ENCODE data around the gene CEP68. TPM values are rescaled to one million over a fixed set of nuclear protein-coding genes. Genes with fewer than 3 reads are reported as not detected.

The CEP68 gene
- total RNA-seq, 1 donor from 2014 or later: 3.9 TPM

- no peak overlapping the region for H3K4me3 ChIP-seq (ENCODE audit: low read depth, low read length)
- no peak for FAIRE-seq
- peak; percentile 41 for DNase-seq (ENCODE audit: low read depth)
- peaks cover 10% of the 10 kb centered on the region for H3K36me3 ChIP-seq (ENCODE audit: control insufficient read depth, insufficient read depth, low read length)
- H3K27me3 ChIP-seq (ENCODE audit: control insufficient read depth, insufficient read depth, low read length): no peaks in the 10 kb centered on the region
- TF ChIP-seq CTCF (IDR thresholded peaks at IDR 0.05; ENCODE audit: insufficient read depth, low read length, severe bottlenecking): peak; percentile 29
Observed at GRCh38 chr2:65071499-65072180, 15.4 kb downstream of the CEP68 start.

GRCh38 chr2:65072181-65072970, 16.2 kb downstream of the CEP68 start:
- TF ChIP-seq CTCF (IDR thresholded peaks at IDR 0.05; ENCODE audit: insufficient read depth, low read length, severe bottlenecking): no peak
- no peak for FAIRE-seq
- Histone ChIP-seq H3K36me3 (ENCODE audit: control insufficient read depth, insufficient read depth, low read length) (peaks cover 10% of the 10 kb centered on the region), H3K4me3 (ENCODE audit: low read depth, low read length) (no peak overlapping the region), H3K27me3 (ENCODE audit: control insufficient read depth, insufficient read depth, low read length) (no peaks in the 10 kb centered on the region)
- DNase-seq (ENCODE audit: low read depth): no peak

- DNase-seq (ENCODE audit: low read depth) (no peak), FAIRE-seq (no peak)
- H3K27me3 ChIP-seq (ENCODE audit: control insufficient read depth, insufficient read depth, low read length): no peaks in the 10 kb centered on the region
- no peak for TF ChIP-seq CTCF (IDR thresholded peaks at IDR 0.05; ENCODE audit: insufficient read depth, low read length, severe bottlenecking)
- H3K36me3 ChIP-seq (ENCODE audit: control insufficient read depth, insufficient read depth, low read length): peaks cover 13% of the 10 kb centered on the region
- H3K4me3 ChIP-seq (ENCODE audit: low read depth, low read length): no peak overlapping the region
Observed at GRCh38 chr2:65073879-65074565, 17.8 kb downstream of the CEP68 start.

- TF ChIP-seq CTCF (IDR thresholded peaks at IDR 0.05; ENCODE audit: insufficient read depth, low read length, severe bottlenecking): no peak
- no peak overlapping the region for H3K4me3 ChIP-seq (ENCODE audit: low read depth, low read length)
- DNase-seq (ENCODE audit: low read depth) (no peak), FAIRE-seq (no peak)
- H3K27me3 ChIP-seq (ENCODE audit: control insufficient read depth, insufficient read depth, low read length): no peaks in the 10 kb centered on the region
- peaks cover 13% of the 10 kb centered on the region for H3K36me3 ChIP-seq (ENCODE audit: control insufficient read depth, insufficient read depth, low read length)
Observed at GRCh38 chr2:65075176-65075575, 19.0 kb downstream of the CEP68 start.

GRCh38 chr2:65075605-65076344, 19.6 kb downstream of the CEP68 start:
- no peak for DNase-seq (ENCODE audit: low read depth)
- no peaks in the 10 kb centered on the region for H3K27me3 ChIP-seq (ENCODE audit: control insufficient read depth, insufficient read depth, low read length)
- FAIRE-seq: no peak
- no peak overlapping the region for H3K4me3 ChIP-seq (ENCODE audit: low read depth, low read length)
- no peak for TF ChIP-seq CTCF (IDR thresholded peaks at IDR 0.05; ENCODE audit: insufficient read depth, low read length, severe bottlenecking)
- H3K36me3 ChIP-seq (ENCODE audit: control insufficient read depth, insufficient read depth, low read length): peaks cover 13% of the 10 kb centered on the region
